GM19035 (cell line): ENCODE results near the gene STARD9.
"Not testable (repeated sequence)": the region's sequence is repeated elsewhere in the genome, so short reads cannot be mapped to it uniquely, and the experiment has no call there.

Experiments used
- ATAC-seq: cut with Tn5 transposase; IDR thresholded peaks from one replicate; pipeline ENCODE4 v1.9.1; 2021; ENCODE audit not compliant: unreplicated experiment

STARD9 gene

DNA sequence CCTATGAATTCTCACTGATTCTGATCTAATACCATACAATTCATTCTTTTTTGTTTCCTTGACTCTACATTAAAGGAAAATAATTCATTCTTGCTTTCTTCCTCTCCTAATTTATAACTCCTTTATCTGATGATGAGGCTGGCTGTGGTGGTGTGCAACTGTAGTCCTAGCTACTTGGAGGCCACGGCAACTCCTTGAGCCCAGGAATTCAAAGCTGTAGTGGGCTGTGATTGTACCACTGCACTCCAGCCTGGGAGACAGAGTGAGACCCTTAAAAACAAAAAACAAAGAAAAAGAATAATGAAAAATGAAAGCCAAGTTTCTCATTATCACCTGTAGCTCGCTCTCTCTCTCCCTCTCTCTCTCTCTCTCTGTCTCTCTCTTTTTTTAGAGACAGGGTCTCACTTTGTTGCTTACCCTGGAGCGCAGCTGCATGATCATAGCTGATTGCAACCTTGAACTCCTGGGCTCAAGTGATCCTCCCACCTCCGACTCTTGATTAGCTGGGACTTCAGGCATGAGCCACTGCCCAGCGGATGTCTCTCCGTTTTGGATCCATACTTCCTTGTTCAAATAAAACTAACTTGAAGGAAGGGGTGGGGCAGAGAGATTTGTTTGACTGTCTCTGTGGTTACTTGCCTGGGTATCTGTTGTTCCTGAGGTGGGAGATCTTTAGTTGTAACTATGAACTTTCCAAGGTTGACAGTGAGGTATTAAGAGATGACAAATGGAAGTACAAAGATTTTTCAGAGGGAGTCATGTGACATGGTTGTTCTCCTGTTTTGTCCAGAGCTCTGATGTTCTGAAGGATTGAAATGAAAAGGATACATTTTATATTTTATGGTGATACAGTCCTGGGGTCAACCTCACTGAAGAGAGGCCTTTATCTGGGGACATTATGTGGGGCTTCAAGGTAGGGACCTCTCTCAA, 46.9 kb downstream of the STARD9 start:
- no peak for ATAC-seq

DNA sequence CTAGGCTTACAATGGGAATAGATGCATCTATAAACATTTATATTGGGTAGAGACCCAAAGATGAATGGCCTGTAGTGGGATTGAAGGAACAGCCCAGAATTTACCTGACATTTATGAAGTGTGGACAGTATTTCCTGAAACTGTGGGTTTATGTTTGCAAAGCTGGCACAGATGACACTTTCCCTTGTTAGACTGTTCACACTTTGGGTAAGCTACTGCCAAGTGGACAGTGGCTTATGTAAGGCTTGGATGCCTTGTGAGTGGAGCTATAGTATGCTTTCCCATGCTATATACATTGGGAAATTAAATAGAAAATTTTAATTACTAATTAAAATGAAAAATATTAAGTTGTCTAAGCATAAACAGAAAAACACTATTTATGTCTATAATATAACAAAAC, 48.5 kb downstream of the STARD9 start:
- ATAC-seq = no peak

DNA sequence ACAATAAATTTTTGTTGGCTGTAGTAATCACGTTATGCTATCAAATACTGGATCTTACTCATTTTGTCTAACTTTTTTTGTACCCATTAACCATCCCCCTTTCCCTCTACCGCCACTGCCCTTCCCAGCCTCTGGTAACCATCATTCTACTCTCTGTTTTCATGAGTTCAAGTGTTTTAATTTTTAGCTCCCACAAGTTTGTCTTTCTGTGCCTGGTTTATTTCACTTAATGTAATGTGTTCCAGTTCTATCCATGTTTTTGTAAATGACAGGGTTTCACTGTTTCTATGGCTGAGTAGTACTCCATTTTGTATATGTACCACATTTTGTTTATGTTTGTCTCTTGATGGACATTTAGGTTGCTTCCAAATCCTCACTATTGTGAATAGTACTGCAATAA, 52.1 kb downstream of the STARD9 start:
- ATAC-seq = no peak

- no peak for ATAC-seq
Measured at GRCh38 chr15:42628761-42629160, 53.4 kb downstream of the STARD9 start.

- no peak for ATAC-seq
Measured at GRCh38 chr15:42632105-42632675, 56.8 kb downstream of the STARD9 start.

DNA sequence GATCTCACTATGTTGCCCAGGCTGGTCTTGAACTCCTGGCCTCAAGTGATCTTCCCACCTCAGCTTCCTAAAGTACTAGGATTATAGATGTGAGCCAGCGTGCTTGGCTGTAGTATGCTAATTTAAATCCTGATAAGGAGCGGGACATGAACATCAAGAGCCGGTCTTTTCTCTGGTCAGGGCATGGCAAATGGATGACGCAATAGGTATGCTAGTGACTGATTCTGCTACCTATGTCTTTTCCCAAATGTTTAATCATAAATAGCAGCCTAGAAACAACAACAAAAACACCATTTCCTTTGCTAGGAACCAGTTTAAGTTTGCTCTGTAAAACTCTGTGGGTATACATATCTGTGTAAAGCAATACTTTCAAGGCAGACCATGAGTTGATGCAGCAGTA, 64.7 kb downstream of the STARD9 start:
- ATAC-seq = no peak

- ATAC-seq = peak; percentile 55
Measured at GRCh38 chr15:42650208-42651066, 75.0 kb downstream of the STARD9 start.

DNA sequence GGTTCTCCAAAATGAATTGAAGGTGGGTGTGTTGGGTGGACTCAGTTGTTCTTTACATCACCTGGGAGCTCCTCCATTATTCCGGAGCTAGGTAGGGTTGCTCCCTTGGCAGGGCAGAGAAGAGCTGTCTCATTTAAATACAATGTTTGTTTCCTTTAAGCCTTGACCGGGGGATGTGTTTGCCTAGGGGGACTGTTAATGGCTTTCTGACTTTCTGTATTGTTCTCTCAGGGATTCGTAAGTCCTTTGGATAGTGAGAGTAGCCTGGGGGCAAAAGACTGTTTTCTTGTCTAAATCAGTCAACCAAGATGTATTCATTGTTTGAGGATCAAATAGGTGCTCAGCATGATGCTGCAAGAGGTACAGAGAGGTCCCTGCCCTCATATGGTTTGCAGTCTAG, 90.4 kb downstream of the STARD9 start:
- no peak for ATAC-seq

GRCh38 chr15:42667855-42668254, 92.4 kb downstream of the STARD9 start:
- no peak for ATAC-seq

GRCh38 chr15:42670451-42670850, 95.0 kb downstream of the STARD9 start:
- no peak for ATAC-seq

- ATAC-seq = no peak
Measured at GRCh38 chr15:42672444-42672843, 97.0 kb downstream of the STARD9 start.

- ATAC-seq = no peak
Measured at GRCh38 chr15:42674472-42674871, 99.1 kb downstream of the STARD9 start.

- ATAC-seq = no peak
Measured at GRCh38 chr15:42675021-42675420, 99.6 kb downstream of the STARD9 start.

DNA sequence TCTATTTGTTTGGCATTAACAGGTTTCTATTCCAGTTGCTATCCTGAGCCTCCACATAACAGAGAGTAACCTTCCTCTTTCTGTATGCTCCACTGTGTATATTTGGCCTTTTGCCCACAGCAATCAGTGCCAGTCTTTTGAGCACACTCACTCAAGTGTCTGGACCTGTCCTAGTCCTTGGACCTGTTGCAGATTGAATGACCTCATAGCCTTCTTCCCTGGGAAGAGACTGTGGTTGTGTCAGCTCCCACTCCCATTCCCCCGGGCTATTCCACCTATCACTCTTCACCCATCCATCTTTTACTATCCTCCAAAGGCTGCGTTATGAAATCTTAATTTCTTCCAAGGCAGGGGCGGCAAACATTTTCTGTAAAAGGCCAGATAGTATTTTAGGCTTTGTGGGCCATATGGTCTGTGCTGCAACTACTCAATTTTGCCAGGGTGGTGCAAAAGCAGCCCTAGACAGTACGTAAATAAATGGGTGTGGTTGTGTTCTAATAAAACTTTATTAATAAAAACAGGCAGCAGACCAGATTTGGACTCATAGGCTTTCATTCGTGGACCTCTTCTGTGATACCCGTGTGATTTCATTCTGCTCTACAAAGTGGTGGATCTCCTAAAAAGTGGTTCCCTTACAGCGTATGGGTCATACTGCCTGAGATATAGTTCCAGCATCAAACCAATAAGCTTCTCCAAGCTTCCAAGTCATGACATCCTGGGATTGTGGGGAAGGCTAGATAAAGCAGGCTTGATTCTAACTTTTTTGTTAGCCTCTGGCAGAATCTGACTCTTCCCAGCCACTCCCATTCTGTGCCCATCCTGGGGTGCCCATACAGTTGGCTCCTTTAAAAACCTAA, 104.1 kb downstream of the STARD9 start:
- ATAC-seq = no peak

GRCh38 chr15:42680142-42680482, 104.7 kb downstream of the STARD9 start:
- not testable (repeated sequence) for ATAC-seq

DNA sequence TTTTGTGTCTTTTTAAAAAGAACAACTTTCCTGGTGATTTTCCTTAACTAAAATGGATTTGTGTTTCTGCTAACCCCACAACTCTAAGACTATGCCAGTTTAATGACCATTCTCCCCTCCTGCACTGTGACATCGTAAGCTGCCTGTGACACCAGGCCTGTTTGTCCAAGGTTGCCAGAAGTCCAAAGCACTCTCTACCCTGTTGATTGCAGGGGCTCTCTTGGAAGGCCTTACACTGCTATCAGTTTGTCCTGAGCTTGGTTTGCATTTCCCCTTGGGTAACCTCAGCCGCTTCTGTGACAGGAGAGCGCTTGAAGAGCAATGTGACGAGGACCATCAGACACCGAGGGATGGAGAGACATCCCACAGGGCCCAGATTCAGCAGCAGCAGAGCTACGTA, 105.7 kb downstream of the STARD9 start:
- ATAC-seq = no peak

GRCh38 chr15:42686281-42686680, 110.9 kb downstream of the STARD9 start:
- no peak for ATAC-seq

GRCh38 chr15:42687740-42688139, 112.3 kb downstream of the STARD9 start:
- ATAC-seq = no peak

GRCh38 chr15:42688301-42688700, 112.9 kb downstream of the STARD9 start:
- no peak for ATAC-seq

- ATAC-seq = no peak
Measured at GRCh38 chr15:42691308-42691707, 115.9 kb downstream of the STARD9 start.

DNA sequence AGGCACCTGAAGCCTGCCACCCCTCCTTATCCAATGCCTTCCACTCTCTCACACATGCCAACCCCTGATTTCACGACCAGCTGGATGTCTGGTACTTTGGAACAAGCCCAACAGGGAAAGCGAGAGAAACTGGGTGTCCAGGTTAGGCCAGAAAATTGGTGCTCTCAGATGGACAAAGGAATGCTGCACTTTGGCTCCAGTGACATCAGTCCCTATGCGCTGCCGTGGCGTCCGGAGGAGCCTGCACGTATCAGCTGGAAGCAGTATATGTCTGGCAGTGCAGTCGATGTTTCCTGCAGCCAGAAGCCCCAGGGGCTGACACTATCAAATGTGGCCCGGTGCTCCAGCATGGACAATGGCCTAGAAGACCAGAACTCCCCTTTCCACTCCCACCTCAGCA, 116.4 kb downstream of the STARD9 start:
- no peak for ATAC-seq
